Lower leg skin (tissue), 3 donors: ENCODE data around the gene MED10.

ENCODE experiments used
- POLR2A ChIP-seq, 2 donors: fragments of 450-650 bp; IDR thresholded peaks; one replicate each; pipeline ENCODE4 v1.6.1; 2016 to 2017; ENCODE audit warnings: antibody characterized with exemption in 2 of 2, mild to moderate bottlenecking in 1 of 2, moderate library complexity in 1 of 2
- TF ChIP-seq, protein P1 (sequence below), 3 donors: fragments of 450-650 bp; IDR thresholded peaks; one replicate each; pipeline ENCODE4 v1.5.1; 2016; ENCODE audit warnings: antibody characterized with exemption in 3 of 3, mild to moderate bottlenecking in 3 of 3, moderate library complexity in 2 of 3

GRCh38 chr5:6343951-6344592, 34.3 kb downstream of the MED10 start:
- TF ChIP-seq, protein P1, sequence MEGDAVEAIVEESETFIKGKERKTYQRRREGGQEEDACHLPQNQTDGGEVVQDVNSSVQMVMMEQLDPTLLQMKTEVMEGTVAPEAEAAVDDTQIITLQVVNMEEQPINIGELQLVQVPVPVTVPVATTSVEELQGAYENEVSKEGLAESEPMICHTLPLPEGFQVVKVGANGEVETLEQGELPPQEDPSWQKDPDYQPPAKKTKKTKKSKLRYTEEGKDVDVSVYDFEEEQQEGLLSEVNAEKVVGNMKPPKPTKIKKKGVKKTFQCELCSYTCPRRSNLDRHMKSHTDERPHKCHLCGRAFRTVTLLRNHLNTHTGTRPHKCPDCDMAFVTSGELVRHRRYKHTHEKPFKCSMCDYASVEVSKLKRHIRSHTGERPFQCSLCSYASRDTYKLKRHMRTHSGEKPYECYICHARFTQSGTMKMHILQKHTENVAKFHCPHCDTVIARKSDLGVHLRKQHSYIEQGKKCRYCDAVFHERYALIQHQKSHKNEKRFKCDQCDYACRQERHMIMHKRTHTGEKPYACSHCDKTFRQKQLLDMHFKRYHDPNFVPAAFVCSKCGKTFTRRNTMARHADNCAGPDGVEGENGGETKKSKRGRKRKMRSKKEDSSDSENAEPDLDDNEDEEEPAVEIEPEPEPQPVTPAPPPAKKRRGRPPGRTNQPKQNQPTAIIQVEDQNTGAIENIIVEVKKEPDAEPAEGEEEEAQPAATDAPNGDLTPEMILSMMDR (IDR thresholded peaks at IDR 0.05): no peak
- no peak for TF ChIP-seq POLR2A (IDR thresholded peaks at IDR 0.05)
